OCI-LY7 (cell line): ENCODE data around the gene DPY19L3. TPM values are rescaled to one million over a fixed set of nuclear protein-coding genes. Genes with fewer than 3 reads are reported as not detected.

Experiments used
- BruUV-seq: library from RNA; stranded (reverse); fragments of 400-500 nt; replicated peaks from 2 replicates; lab custom pipeline; 2021; lab: Mats Ljungman, UMichigan
- CTCF ChIA-PET: fragments of 300-600 bp; sonication (Branson Sonifier 250); formaldehyde crosslinking; loops from one replicate; lab custom pipeline; 2022; ENCODE audit warnings: antibody characterized with exemption; ENCODE audit not compliant: unreplicated experiment; lab: Charles Lee
- POLR2A ChIA-PET: fragments of 300-600 bp; sonication (Branson Sonifier 250); formaldehyde crosslinking; loops from one replicate; lab custom pipeline; 2022; ENCODE audit warnings: antibody characterized with exemption; lab: Charles Lee
- DNase-seq: peaks from one replicate; pipeline ENCODE4 v3.0.0-alpha.2; 2015; ENCODE audit warnings: low spot score
- H2AFZ ChIP-seq: fragments of 200-600 bp; sonication (generic), shearing (Covaris generic); 2 replicates; pipeline ENCODE4 v1.6.1; 2014; ENCODE audit warnings: mild to moderate bottlenecking, antibody characterized with exemption, low read length, moderate library complexity
- H3K27ac ChIP-seq: fragments of 200-600 bp; sonication (generic); 2 replicates; pipeline ENCODE4 v1.5.1; 2014; ENCODE audit warnings: mixed run types, low read depth, mild to moderate bottlenecking, moderate library complexity, low read length, inconsistent platforms; ENCODE audit not compliant: poor library complexity, severe bottlenecking
- H3K36me3 ChIP-seq: fragments of 200-600 bp; sonication (generic); 2 replicates; pipeline ENCODE4 v1.6.1; 2014; ENCODE audit warnings: mild to moderate bottlenecking, antibody characterized with exemption, low read length, moderate library complexity, mixed read lengths; ENCODE audit not compliant: insufficient read depth
- H3K4me1 ChIP-seq: fragments of 200-600 bp; sonication (generic); 2 replicates; pipeline ENCODE4 v1.5.1; 2014; ENCODE audit warnings: mild to moderate bottlenecking, low read length; ENCODE audit not compliant: insufficient read depth, poor library complexity, severe bottlenecking
- H3K4me2 ChIP-seq: fragments of 200-600 bp; sonication (generic); 2 replicates; pipeline ENCODE4 v1.6.1; 2014; ENCODE audit warnings: mild to moderate bottlenecking, low read length
- H3K4me3 ChIP-seq: fragments of 200-600 bp; sonication (generic); 2 replicates; pipeline ENCODE4 v1.5.1; 2014; ENCODE audit warnings: mild to moderate bottlenecking, low read depth, low read length; ENCODE audit not compliant: poor library complexity, severe bottlenecking
- H3K79me2 ChIP-seq: fragments of 200-600 bp; sonication (generic); 2 replicates; pipeline ENCODE4 v1.6.1; 2016; ENCODE audit warnings: low read depth, mild to moderate bottlenecking, low read length, moderate library complexity, mixed read lengths; ENCODE audit not compliant: insufficient read depth
- H3K9me2 ChIP-seq: fragments of 200-600 bp; sonication (generic); 2 replicates; pipeline ENCODE4 v1.6.1; 2016; ENCODE audit warnings: mild to moderate bottlenecking, low read length, mixed read lengths; ENCODE audit not compliant: insufficient read depth
- H3K9me3 ChIP-seq: fragments of 200-600 bp; sonication (generic); 2 replicates; pipeline ENCODE4 v1.6.1; 2014; ENCODE audit warnings: mild to moderate bottlenecking, mixed run types, low read length, mixed read lengths
- H4K20me1 ChIP-seq: fragments of 200-600 bp; sonication (generic); 2 replicates; pipeline ENCODE4 v1.6.1; 2014; ENCODE audit warnings: mild to moderate bottlenecking, antibody characterized with exemption, low read length, moderate library complexity, mixed read lengths; ENCODE audit not compliant: insufficient read depth
- EZH2phosphoT487 ChIP-seq: fragments of 200-600 bp; sonication (generic); IDR thresholded peaks from 2 replicates; pipeline ENCODE4 v1.6.1; 2018; ENCODE audit warnings: low read depth, borderline replicate concordance, mild to moderate bottlenecking, mixed run types, antibody characterized with exemption, low read length, moderate library complexity, mixed read lengths
- intact Hi-C: fragments of 100-400 bp; cut with micrococcal nuclease; formaldehyde crosslinking; loops from one replicate; pipeline ENCODE4 v1.10.0; 2022; ENCODE audit not compliant: unreplicated experiment
- total RNA-seq, 2 experiments: library from RNA; depleted of rRNA in 1 of 2; stranded (reverse); fragments of >200 nt in 1 of 2; shearing (Covaris generic) in 1 of 2; gene quantifications; 2 replicates each; pipeline ENCODE4 v1.2.3, GENCODE V29; 2014 to 2022
- TF ChIP-seq, protein P1 (sequence below): fragments of 200-600 bp; sonication (generic); conservative IDR thresholded peaks from 2 replicates; pipeline ENCODE4 v1.5.1; 2014; ENCODE audit warnings: mild to moderate bottlenecking, antibody characterized with exemption, low read length, moderate library complexity, mixed read lengths

Gene DPY19L3
- total RNA-seq, 2 experiments from 2014 or later: 31.3 to 39.0 TPM

DNA sequence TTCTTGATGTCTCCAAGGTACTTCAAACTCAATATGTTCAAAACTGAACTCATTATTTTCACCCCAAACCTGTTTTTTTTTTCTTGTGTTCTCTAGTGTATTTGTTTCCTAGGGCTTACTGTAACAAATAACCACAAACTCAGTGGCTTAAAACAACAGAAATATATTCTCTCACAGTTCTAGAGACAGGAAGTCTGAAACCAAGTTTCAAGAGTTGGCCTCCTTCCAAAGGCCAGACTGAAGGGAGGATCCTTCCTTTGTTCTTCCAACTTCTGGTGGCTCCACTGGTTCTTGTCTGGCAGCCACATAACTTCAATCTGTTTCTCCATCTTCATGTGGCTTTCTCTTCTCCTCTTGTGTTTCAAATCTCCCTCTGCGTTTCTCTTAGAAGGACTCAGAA, 113.5 kb downstream of the DPY19L3 start:
- no peaks in the 10 kb centered on the region for H3K79me2 ChIP-seq
- no peak overlapping the region for H2AFZ ChIP-seq
- no peak overlapping the region for H3K4me3 ChIP-seq
- ChIA-PET POLR2A (no interaction called here), CTCF (no interaction called here)
- H4K20me1 ChIP-seq: no peaks in the 10 kb centered on the region
- intact Hi-C loops: no loop called here
- no peak overlapping the region for H3K4me2 ChIP-seq
- no peaks in the 10 kb centered on the region for H3K9me3 ChIP-seq
- H3K27ac ChIP-seq: no peak overlapping the region
- no peaks in the 10 kb centered on the region for H3K36me3 ChIP-seq
- no peaks in the 10 kb centered on the region for H3K4me1 ChIP-seq
- TF ChIP-seq EZH2phosphoT487: no peak
- TF ChIP-seq, protein P1, sequence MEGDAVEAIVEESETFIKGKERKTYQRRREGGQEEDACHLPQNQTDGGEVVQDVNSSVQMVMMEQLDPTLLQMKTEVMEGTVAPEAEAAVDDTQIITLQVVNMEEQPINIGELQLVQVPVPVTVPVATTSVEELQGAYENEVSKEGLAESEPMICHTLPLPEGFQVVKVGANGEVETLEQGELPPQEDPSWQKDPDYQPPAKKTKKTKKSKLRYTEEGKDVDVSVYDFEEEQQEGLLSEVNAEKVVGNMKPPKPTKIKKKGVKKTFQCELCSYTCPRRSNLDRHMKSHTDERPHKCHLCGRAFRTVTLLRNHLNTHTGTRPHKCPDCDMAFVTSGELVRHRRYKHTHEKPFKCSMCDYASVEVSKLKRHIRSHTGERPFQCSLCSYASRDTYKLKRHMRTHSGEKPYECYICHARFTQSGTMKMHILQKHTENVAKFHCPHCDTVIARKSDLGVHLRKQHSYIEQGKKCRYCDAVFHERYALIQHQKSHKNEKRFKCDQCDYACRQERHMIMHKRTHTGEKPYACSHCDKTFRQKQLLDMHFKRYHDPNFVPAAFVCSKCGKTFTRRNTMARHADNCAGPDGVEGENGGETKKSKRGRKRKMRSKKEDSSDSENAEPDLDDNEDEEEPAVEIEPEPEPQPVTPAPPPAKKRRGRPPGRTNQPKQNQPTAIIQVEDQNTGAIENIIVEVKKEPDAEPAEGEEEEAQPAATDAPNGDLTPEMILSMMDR: no peak
- DNase-seq: no peak
- BruUV-seq: no TSS peak
- no peaks in the 10 kb centered on the region for H3K9me2 ChIP-seq

DNA sequence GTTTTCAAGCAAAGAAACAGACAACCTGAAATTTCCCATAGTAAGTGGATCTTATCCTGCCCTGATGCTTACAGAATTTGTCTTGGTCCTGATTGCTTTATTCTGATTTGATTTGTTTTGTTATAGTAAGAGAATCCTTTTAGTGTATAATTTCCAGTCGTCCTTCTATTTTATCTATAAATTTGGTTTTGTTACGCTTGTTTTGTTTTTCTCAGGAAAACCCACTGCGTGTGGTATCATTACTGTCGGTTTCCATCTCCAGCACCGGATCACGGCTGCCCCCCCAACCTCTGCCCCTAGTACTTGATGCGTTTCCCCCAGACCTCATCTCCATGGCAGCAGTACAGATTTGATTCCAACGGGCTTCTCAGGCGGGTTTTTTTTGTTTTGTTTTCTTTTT, 117.4 kb downstream of the DPY19L3 start:
- Histone ChIP-seq H3K4me1 (no peaks in the 10 kb centered on the region), H3K4me3 (no peak overlapping the region), H3K9me3 (no peaks in the 10 kb centered on the region), H2AFZ (no peak overlapping the region), H3K4me2 (no peak overlapping the region), H4K20me1 (no peaks in the 10 kb centered on the region), H3K9me2 (no peaks in the 10 kb centered on the region), H3K36me3 (no peaks in the 10 kb centered on the region), H3K27ac (no peak overlapping the region), H3K79me2 (no peaks in the 10 kb centered on the region)
- POLR2A ChIA-PET: no interaction called here
- no peak for DNase-seq
- CTCF ChIA-PET: no interaction called here
- TF ChIP-seq EZH2phosphoT487: no peak
- TF ChIP-seq, protein P1: no peak
- intact Hi-C loops: no loop called here
- BruUV-seq: no TSS peak

DNA sequence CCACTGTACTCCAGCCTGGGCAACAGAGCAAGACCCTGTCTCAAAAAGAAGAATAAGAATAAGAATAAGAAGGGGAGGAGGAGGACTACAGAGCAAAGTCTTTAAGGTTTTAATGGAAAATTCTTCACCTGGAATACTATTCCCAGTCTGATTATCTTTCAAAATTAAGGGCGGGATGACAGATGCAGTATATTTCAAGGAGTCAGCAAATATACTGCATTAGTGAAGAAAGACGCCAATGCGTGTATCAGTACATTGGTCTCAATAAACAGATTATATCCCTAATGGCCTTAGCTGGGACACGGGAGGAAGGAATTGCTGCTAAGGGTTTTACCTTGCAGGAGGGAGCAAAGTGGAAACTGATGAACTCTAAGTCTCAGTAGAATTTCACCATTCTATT, 121.3 kb downstream of the DPY19L3 start:
- no peak for DNase-seq
- no peak overlapping the region for H3K4me2 ChIP-seq
- no peak overlapping the region for H3K4me3 ChIP-seq
- BruUV-seq: no TSS peak
- H3K4me1 ChIP-seq: no peaks in the 10 kb centered on the region
- H3K79me2 ChIP-seq: no peaks in the 10 kb centered on the region
- no peaks in the 10 kb centered on the region for H3K9me3 ChIP-seq
- no peak overlapping the region for H3K27ac ChIP-seq
- intact Hi-C loops: no loop called here
- no peaks in the 10 kb centered on the region for H4K20me1 ChIP-seq
- ChIA-PET CTCF (no interaction called here), POLR2A (no interaction called here)
- no peak overlapping the region for H2AFZ ChIP-seq
- H3K36me3 ChIP-seq: no peaks in the 10 kb centered on the region
- H3K9me2 ChIP-seq: no peaks in the 10 kb centered on the region
- TF ChIP-seq, protein P1: no peak
- TF ChIP-seq EZH2phosphoT487: no peak
